Measurements from ENCODE around the gene CYB5A.

CYB5A gene

DNA sequence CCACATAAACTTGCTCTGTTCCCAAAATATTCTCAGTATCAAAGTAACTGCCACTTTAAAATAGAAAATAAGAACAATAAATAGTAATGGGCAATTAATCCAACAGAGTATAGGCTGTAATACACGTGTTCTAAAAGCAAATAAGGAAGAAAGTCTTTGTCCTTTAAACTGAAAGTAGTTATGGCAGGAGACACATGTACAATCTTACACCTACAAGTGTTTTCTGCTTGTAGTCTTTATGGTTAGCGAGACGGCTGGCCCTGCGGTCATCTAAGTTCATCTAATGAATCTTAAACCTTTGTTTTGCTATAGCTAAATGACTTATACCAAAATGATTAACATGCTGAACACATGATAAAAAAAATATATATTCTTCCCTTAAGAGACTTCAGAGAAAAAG is 32.4 kb downstream of the CYB5A start:
- TF ChIP-seq EZH2phosphoT487 (IDR thresholded peaks at IDR 0.05; ENCODE audit: low read depth) (no peak), CTCF (IDR thresholded peaks at IDR 0.05; ENCODE audit: low read depth, low read length) (no peak)
- Histone ChIP-seq H3K9me3 (ENCODE audit: insufficient read depth, low read length) (no peaks in the 10 kb centered on the region), H3K4me2 (ENCODE audit: low read length) (no peak overlapping the region), H3K27ac (ENCODE audit: low read length) (no peak overlapping the region), H2AFZ (ENCODE audit: low read depth, low read length) (no peak overlapping the region), H3K4me1 (ENCODE audit: low read length) (peaks cover 7% of the 10 kb centered on the region), H3K27me3 (ENCODE audit: low read depth, low read length) (no peaks in the 10 kb centered on the region), H3K36me3 (replicated peaks; ENCODE audit: low read depth, low read length) (peaks cover 34% of the 10 kb centered on the region), H3K79me2 (ENCODE audit: low read length) (no peaks in the 10 kb centered on the region), H3K9ac (ENCODE audit: low read length) (no peak overlapping the region), H4K20me1 (ENCODE audit: insufficient read depth, low read length) (no peaks in the 10 kb centered on the region), H3K4me3 (ENCODE audit: low read length) (no peak overlapping the region)

DNA sequence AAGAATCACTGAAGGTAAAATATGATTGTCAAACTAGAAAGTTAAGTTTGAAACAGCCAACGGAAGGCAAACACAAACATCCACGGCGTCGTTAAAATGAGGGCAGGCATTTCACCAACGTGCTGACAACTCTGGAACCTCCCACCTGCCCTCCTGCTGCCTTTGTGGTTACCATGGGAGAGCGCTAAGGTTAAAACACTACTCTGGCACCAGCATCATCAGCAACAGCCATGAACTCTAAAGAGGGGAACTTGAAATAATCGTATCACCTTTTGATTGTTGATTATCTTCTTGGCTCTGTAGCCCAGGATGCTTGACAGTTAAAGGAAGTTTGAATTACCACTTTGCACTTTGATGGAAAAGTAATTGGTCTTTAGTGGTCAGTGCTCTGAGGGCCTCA is 34.7 kb downstream of the CYB5A start:
- H3K4me2 ChIP-seq (ENCODE audit: low read length): no peak overlapping the region
- no peaks in the 10 kb centered on the region for H3K27me3 ChIP-seq (ENCODE audit: low read depth, low read length)
- H3K9me3 ChIP-seq (ENCODE audit: insufficient read depth, low read length): no peaks in the 10 kb centered on the region
- no peak overlapping the region for H3K27ac ChIP-seq (ENCODE audit: low read length)
- no peaks in the 10 kb centered on the region for H3K79me2 ChIP-seq (ENCODE audit: low read length)
- no peaks in the 10 kb centered on the region for H4K20me1 ChIP-seq (ENCODE audit: insufficient read depth, low read length)
- H3K36me3 ChIP-seq (replicated peaks; ENCODE audit: low read depth, low read length): peaks cover 30% of the 10 kb centered on the region
- no peaks in the 10 kb centered on the region for H3K4me1 ChIP-seq (ENCODE audit: low read length)
- TF ChIP-seq EZH2phosphoT487 (IDR thresholded peaks at IDR 0.05; ENCODE audit: low read depth): no peak
- TF ChIP-seq CTCF (IDR thresholded peaks at IDR 0.05; ENCODE audit: low read depth, low read length): no peak
- no peak overlapping the region for H2AFZ ChIP-seq (ENCODE audit: low read depth, low read length)
- no peak overlapping the region for H3K9ac ChIP-seq (ENCODE audit: low read length)
- H3K4me3 ChIP-seq (ENCODE audit: low read length): no peak overlapping the region

GRCh38 chr18:74256190-74256589 is 35.6 kb downstream of the CYB5A start:
- TF ChIP-seq EZH2phosphoT487 (IDR thresholded peaks at IDR 0.05; ENCODE audit: low read depth) (no peak), CTCF (IDR thresholded peaks at IDR 0.05; ENCODE audit: low read depth, low read length) (no peak)

DNA sequence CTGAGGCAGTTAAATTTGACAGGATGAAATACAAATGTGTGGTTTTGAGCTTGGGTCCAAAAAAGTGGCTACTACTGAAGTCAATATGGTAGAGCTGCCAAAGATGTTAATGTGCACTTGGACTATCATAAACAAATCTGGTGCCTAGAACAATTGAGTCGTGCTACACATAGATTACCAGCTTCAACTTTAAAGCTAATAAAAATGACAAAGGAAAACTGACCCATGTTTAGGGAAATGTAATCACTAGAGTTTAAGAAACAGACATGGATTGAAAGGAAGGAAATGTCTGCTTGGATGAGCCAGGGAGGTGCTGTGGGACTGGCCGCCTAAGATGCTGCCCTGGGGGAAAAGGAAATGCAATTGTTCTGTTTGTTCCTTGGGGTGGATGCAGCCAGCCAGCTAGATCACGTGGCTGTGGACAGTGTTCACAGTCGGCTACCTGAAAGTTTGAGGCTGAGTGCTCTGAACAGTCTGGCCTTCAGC is 36.6 kb downstream of the CYB5A start:
- Histone ChIP-seq H3K4me1 (ENCODE audit: low read length) (no peaks in the 10 kb centered on the region), H3K4me2 (ENCODE audit: low read length) (no peak overlapping the region), H3K9ac (ENCODE audit: low read length) (no peak overlapping the region), H3K27ac (ENCODE audit: low read length) (no peak overlapping the region), H2AFZ (ENCODE audit: low read depth, low read length) (no peak overlapping the region), H3K36me3 (replicated peaks; ENCODE audit: low read depth, low read length) (peaks cover 18% of the 10 kb centered on the region), H3K4me3 (ENCODE audit: low read length) (no peak overlapping the region), H3K79me2 (ENCODE audit: low read length) (no peaks in the 10 kb centered on the region), H3K9me3 (ENCODE audit: insufficient read depth, low read length) (no peaks in the 10 kb centered on the region), H3K27me3 (ENCODE audit: low read depth, low read length) (no peaks in the 10 kb centered on the region), H4K20me1 (ENCODE audit: insufficient read depth, low read length) (no peaks in the 10 kb centered on the region)
- TF ChIP-seq EZH2phosphoT487 (IDR thresholded peaks at IDR 0.05; ENCODE audit: low read depth) (no peak), CTCF (IDR thresholded peaks at IDR 0.05; ENCODE audit: low read depth, low read length) (no peak)

More at GRCh38 chr18:74256190-74256589, 35.6 kb downstream of the CYB5A start:
- Histone ChIP-seq H3K9ac (ENCODE audit: low read length) (no peak overlapping the region), H3K27me3 (ENCODE audit: low read depth, low read length) (no peaks in the 10 kb centered on the region), H3K79me2 (ENCODE audit: low read length) (no peaks in the 10 kb centered on the region), H2AFZ (ENCODE audit: low read depth, low read length) (no peak overlapping the region), H4K20me1 (ENCODE audit: insufficient read depth, low read length) (no peaks in the 10 kb centered on the region), H3K4me1 (ENCODE audit: low read length) (no peaks in the 10 kb centered on the region), H3K4me3 (ENCODE audit: low read length) (no peak overlapping the region), H3K4me2 (ENCODE audit: low read length) (no peak overlapping the region), H3K9me3 (ENCODE audit: insufficient read depth, low read length) (no peaks in the 10 kb centered on the region), H3K36me3 (replicated peaks; ENCODE audit: low read depth, low read length) (peaks cover 22% of the 10 kb centered on the region), H3K27ac (ENCODE audit: low read length) (no peak overlapping the region)

Data from OCI-LY3 (cell line).